Transverse colon (tissue), 4 donors: ENCODE results near the gene HERC2. TPM values are rescaled to one million over a fixed set of nuclear protein-coding genes. Genes with fewer than 3 reads are reported as not detected.

Experiments
- DNase-seq: peaks from one replicate; pipeline ENCODE4 v3.0.0-alpha.2; 2019
- H3K27ac ChIP-seq, 4 donors: fragments of 200-600 bp; sonication (generic); 2 replicates each; pipeline ENCODE4 v1.5.1; 2016 to 2018; ENCODE audit warnings: inconsistent platforms in 4 of 4
- H3K27me3 ChIP-seq: fragments of 200-600 bp; sonication (generic); 2 replicates; pipeline ENCODE4 v1.5.1; 2017; ENCODE audit warnings: inconsistent platforms
- H3K36me3 ChIP-seq, 4 donors: fragments of 200-600 bp; sonication (generic); 2 replicates each; pipeline ENCODE4 v1.5.1; 2017 to 2019; ENCODE audit warnings: inconsistent platforms in 4 of 4
- H3K4me1 ChIP-seq, 4 donors: fragments of 200-600 bp; sonication (generic); 2 replicates each; pipeline ENCODE4 v1.5.1; 2017 to 2020; ENCODE audit warnings: inconsistent platforms in 4 of 4
- H3K4me3 ChIP-seq, 4 donors: fragments of 200-600 bp; sonication (generic); 1 replicate in 1 of 4; 2 replicates in 3 of 4; pipeline versions ENCODE4 v1.5.1 to v1.6.1; 2017 to 2019; ENCODE audit warnings: inconsistent platforms in 4 of 4
- H3K9me3 ChIP-seq, 2 donors: fragments of 200-600 bp; sonication (generic); 2 replicates each; pipeline ENCODE4 v1.5.1; 2017 to 2019; ENCODE audit warnings: inconsistent platforms in 2 of 2
- EP300 ChIP-seq: sonication (generic); formaldehyde crosslinking; IDR thresholded peaks from one replicate; pipeline ENCODE4 v1.6.1; 2017; ENCODE audit warnings: antibody characterized with exemption, low read depth
- POLR2A ChIP-seq: fragments of 450-650 bp; IDR thresholded peaks from one replicate; pipeline ENCODE4 v1.6.1; 2016; ENCODE audit warnings: antibody characterized with exemption, mild to moderate bottlenecking, moderate library complexity
- POLR2AphosphoS5 ChIP-seq, 3 donors: sonication (generic); formaldehyde crosslinking; IDR thresholded peaks; one replicate each; pipeline ENCODE4 v1.6.1; 2016; ENCODE audit warnings: antibody characterized with exemption in 3 of 3
- WGBS, 2 donors: methylation state at CpG; one replicate each; pipeline ENCODE4 v1.1.5; 2018; ENCODE audit warnings: low coverage in 1 of 2; 5-methylcytosine and 5-hydroxymethylcytosine counted together
- in situ Hi-C, 4 donors: fragments of 200-750 bp; cut with MboI; loops; one replicate each; pipeline versions ENCODE4 v1.15.0 to v1.15.1; 2017; ENCODE audit warnings: low sequenced_read_pairs in 3 of 4, low pct_ligation_motif_present in 1 of 4, low pct_unique_long_range_greater_than_20kb in 1 of 4
- intact Hi-C: fragments of 100-400 bp; cut with DNase I; formaldehyde crosslinking; loops from one replicate; pipeline ENCODE4 v1.15.1; 2023; ENCODE audit warnings: low total_unique reads
- total RNA-seq, 4 donors: library from RNA; depleted of rRNA; stranded (reverse); fragments of >200 nt; gene quantifications; one replicate each; pipeline ENCODE4 v1.1.0, GENCODE V29; 2016
- TF ChIP-seq, protein P1 (sequence below), 5 experiments: fragments of 200-600 bp in 3 of 5; fragments of 450-650 bp in 2 of 5; sonication (generic) in 3 of 5; IDR thresholded peaks; 1 replicate in 2 of 5; 2 replicates in 3 of 5; pipeline ENCODE4 v1.5.1; 2016 to 2017; ENCODE audit warnings: antibody characterized with exemption in 5 of 5, inconsistent platforms in 3 of 5, mild to moderate bottlenecking in 2 of 5, moderate library complexity in 1 of 5

The HERC2 gene
- total RNA-seq, 4 donors from 2014 or later = 64.9 to 182 (median 83.7) TPM

- DNase-seq = no peak
- Histone ChIP-seq H3K27ac (no peak overlapping the region), H3K4me1 (no peaks in the 10 kb centered on the region), H3K4me3 (no peak overlapping the region), H3K36me3 (peaks cover 0 to 31% (median 13%) of the 10 kb centered on the region in 4 donors), H3K27me3 (no peaks in the 10 kb centered on the region), H3K9me3 (no peaks in the 10 kb centered on the region)
- in situ Hi-C loops (loop anchor here in 1 of 4 donors (25.0 kb wide), 1 partner anchor 111 kb away; no protein-coding TSS in a partner anchor), intact Hi-C loops (no loop called here)
- TF ChIP-seq, protein P1, sequence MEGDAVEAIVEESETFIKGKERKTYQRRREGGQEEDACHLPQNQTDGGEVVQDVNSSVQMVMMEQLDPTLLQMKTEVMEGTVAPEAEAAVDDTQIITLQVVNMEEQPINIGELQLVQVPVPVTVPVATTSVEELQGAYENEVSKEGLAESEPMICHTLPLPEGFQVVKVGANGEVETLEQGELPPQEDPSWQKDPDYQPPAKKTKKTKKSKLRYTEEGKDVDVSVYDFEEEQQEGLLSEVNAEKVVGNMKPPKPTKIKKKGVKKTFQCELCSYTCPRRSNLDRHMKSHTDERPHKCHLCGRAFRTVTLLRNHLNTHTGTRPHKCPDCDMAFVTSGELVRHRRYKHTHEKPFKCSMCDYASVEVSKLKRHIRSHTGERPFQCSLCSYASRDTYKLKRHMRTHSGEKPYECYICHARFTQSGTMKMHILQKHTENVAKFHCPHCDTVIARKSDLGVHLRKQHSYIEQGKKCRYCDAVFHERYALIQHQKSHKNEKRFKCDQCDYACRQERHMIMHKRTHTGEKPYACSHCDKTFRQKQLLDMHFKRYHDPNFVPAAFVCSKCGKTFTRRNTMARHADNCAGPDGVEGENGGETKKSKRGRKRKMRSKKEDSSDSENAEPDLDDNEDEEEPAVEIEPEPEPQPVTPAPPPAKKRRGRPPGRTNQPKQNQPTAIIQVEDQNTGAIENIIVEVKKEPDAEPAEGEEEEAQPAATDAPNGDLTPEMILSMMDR (IDR thresholded peaks at IDR 0.05) = no peak
- WGBS, 2 donors = 85% methylated on average over 5 of the region's 5 CpGs; no CpG with 5 or more reads in 1 of the 2 donors
These were observed 48.5 kb downstream of the HERC2 start for GRCh38 chr15:28273468-28273867.

GRCh38 chr15:28272587-28272986, 49.4 kb downstream of the HERC2 start:
- Histone ChIP-seq H3K36me3 (peaks cover 0 to 40% (median 18%) of the 10 kb centered on the region in 4 donors), H3K27ac (no peak overlapping the region), H3K4me3 (no peak overlapping the region), H3K9me3 (no peaks in the 10 kb centered on the region), H3K27me3 (no peaks in the 10 kb centered on the region), H3K4me1 (no peaks in the 10 kb centered on the region)
- no peak for DNase-seq
- intact Hi-C loops (no loop called here), in situ Hi-C loops (loop anchor here in 1 of 4 donors (25.0 kb wide), 1 partner anchor 110 kb away; no protein-coding TSS in a partner anchor)
- WGBS, 2 donors = 93 to 95% methylated on average over 4 to 8 of the region's 8 CpGs
- TF ChIP-seq, protein P1 (IDR thresholded peaks at IDR 0.05) = no peak
- TF ChIP-seq POLR2AphosphoS5 (IDR thresholded peaks at IDR 0.05) (no peak), POLR2A (no peak), EP300 (no peak)

DNA sequence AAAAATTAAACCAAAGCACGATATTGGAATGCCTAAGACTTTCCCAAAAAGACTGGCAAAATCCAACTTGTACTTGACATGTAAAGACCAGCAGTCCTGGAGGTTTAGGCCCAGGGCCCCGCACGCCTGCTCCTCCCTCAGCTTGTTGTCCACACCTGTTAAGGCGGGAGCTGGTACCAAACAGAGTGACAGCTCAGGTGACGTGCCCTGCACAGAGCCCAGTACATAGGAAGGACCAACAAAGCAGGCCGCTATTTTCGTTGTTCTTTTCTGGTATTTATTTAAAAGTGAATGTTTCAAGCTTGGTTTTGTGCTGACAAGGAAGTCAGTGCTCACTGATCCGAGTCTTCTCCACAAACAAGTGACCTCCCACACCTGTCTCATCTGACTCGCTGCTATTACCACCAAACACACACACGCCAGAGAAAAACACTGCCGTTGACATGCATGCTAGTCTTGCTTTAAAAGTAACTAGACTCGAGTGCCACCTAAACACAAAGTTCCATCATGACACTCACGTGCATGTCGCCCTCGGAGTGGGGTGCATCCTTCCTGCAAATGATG, 50.2 kb downstream of the HERC2 start:
- Histone ChIP-seq H3K27ac (no peak overlapping the region), H3K9me3 (no peaks in the 10 kb centered on the region), H3K4me3 (no peak overlapping the region), H3K27me3 (no peaks in the 10 kb centered on the region), H3K36me3 (peaks cover 0 to 41% (median 20%) of the 10 kb centered on the region in 4 donors), H3K4me1 (no peaks in the 10 kb centered on the region)
- TF ChIP-seq, protein P1 (IDR thresholded peaks at IDR 0.05) = no peak
- TF ChIP-seq POLR2A (no peak), POLR2AphosphoS5 (IDR thresholded peaks at IDR 0.05) (no peak), EP300 (no peak)
- no peak for DNase-seq
- intact Hi-C loops = no loop called here
- in situ Hi-C loops = loop anchor here in 1 of 4 donors (25.0 kb wide), 1 partner anchor 109 kb away; no protein-coding TSS in a partner anchor
- 91 to 93% methylated on average over 8 to 15 of the region's 15 CpGs for WGBS, 2 donors

DNA sequence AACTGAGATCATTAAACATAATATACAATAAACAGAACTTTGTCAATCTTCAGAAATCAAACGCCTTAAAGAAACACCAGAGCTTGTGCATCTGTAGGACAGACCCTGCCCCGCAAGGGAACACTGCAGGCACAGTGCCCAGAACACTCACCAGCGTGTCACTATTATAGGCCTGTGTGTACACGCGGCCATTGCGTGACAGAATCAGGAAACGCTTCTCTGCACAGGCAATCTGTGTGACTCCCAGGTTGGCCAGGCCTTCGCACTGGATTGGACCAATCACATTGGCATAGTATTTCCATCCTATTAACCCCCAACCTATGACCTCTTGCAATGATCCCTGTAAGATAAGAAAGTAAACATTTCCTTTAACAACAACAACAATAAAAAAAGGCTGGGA, 52.9 kb downstream of the HERC2 start:
- intact Hi-C loops = no loop called here
- in situ Hi-C loops = loop anchor here in 1 of 4 donors (25.0 kb wide), 1 partner anchor 107 kb away; no protein-coding TSS in a partner anchor
- 87 to 91% methylated on average over 3 to 8 of the region's 8 CpGs for WGBS, 2 donors
- Histone ChIP-seq H3K27ac (no peak overlapping the region), H3K4me3 (no peak overlapping the region), H3K27me3 (no peaks in the 10 kb centered on the region), H3K9me3 (no peaks in the 10 kb centered on the region), H3K36me3 (peaks cover 0 to 47% (median 19%) of the 10 kb centered on the region in 4 donors), H3K4me1 (no peaks in the 10 kb centered on the region)
- DNase-seq = no peak
- TF ChIP-seq POLR2AphosphoS5 (IDR thresholded peaks at IDR 0.05) (no peak), EP300 (no peak), POLR2A (no peak)
- TF ChIP-seq, protein P1 (IDR thresholded peaks at IDR 0.05) = no peak
